HG03135 (cell line): ENCODE measurements around the gene LONP2.

ENCODE experiments used
- ATAC-seq: cut with Tn5 transposase; IDR thresholded peaks from one replicate; pipeline ENCODE4 v1.9.1; 2021; ENCODE audit warnings: mild to moderate bottlenecking, moderate library complexity; ENCODE audit not compliant: unreplicated experiment

LONP2 gene, protein sequence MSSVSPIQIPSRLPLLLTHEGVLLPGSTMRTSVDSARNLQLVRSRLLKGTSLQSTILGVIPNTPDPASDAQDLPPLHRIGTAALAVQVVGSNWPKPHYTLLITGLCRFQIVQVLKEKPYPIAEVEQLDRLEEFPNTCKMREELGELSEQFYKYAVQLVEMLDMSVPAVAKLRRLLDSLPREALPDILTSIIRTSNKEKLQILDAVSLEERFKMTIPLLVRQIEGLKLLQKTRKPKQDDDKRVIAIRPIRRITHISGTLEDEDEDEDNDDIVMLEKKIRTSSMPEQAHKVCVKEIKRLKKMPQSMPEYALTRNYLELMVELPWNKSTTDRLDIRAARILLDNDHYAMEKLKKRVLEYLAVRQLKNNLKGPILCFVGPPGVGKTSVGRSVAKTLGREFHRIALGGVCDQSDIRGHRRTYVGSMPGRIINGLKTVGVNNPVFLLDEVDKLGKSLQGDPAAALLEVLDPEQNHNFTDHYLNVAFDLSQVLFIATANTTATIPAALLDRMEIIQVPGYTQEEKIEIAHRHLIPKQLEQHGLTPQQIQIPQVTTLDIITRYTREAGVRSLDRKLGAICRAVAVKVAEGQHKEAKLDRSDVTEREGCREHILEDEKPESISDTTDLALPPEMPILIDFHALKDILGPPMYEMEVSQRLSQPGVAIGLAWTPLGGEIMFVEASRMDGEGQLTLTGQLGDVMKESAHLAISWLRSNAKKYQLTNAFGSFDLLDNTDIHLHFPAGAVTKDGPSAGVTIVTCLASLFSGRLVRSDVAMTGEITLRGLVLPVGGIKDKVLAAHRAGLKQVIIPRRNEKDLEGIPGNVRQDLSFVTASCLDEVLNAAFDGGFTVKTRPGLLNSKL

DNA sequence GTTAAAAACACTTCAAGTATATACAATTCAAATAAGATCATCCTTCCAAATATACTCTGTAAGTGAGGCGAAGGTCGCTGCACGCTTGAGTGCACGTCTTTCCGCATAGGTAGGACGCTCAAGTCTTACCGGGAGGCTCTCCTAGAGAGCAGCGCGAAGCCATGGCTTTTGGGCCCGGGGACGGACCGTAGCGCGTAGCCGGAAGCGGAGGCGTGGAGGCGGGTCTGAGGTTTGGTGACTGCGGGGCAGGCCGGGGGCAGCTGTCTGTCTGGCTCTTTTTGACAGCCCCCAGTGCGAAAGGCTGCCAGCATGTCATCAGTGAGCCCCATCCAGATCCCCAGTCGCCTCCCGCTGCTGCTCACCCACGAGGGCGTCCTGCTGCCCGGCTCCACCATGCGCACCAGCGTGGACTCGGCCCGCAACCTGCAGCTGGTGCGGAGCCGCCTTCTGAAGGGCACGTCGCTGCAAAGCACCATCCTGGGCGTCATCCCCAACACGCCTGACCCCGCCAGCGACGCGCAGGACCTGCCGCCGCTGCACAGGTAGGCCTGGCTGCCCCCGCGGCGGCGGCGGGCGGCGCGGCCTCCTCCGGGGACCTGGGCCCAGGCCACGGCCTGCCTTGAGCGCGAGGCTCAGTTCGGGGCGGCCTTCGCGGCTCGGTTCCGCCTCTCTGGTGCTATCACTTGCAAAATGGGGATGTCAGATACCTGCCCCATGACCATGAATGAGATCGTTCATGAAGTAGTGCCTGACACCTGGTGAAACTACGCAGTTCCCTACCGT, at the start of gene LONP2:
Gene LONP2, plus strand, starts transcription at position 221 of the 783 bp plus-strand sequence. Its CDS starts 89 bp downstream, at position 310.
- ATAC-seq = peak; percentile 95

DNA sequence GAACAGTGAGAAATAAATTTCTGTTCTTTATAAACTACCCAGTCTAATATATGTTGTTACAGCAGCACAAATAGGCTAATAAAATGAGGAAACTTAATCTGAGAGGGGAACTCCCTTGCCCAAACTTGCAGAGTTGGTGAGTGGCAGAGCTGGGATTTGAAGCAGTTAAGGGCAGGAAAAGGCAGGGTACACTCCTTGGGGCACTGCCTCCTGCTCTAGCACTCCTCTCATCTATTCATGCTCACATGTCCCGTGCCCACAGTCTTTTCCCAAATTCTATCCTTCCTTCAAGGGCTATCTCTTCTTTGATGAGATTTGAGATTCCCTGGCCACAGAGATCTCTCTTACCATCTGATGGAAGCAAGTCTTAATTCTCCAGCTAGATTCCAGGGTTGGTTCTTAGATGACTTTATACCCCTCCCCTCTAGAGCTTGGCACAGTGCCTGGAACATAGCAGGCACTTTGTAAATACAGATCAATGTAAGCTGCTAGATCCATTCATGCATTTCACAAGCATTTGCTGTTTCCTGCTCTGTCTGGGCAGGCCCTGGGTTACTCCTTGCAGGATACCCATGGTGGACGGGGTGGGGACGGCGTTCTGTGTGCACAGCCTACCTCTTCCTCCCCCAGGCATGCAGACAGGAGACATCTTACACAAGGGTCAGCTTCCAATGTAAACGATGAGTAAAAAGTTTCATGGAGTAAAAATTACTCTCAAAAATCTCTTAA, 49.1 kb upstream of the LONP2 start:
- ATAC-seq = no peak

DNA sequence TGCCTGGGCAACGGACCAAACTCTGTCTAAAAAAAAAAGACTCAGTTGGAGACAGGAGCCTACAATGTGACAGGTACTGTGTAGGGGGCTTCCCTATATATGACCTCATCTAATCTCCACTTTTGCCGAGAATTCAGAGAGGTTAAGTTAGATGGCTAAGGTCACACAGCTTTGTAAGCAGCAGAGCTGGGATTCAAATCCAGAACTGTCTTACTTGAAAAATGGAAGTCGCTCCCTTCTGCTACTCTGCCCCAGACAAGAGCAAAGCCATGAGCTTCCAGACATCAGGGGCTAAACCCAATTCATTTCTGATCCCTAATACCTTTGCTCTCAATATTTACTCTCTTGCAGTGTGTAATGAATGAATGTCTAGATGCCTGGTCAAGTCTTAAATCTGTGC, 46.8 kb upstream of the LONP2 start:
- no peak for ATAC-seq

DNA sequence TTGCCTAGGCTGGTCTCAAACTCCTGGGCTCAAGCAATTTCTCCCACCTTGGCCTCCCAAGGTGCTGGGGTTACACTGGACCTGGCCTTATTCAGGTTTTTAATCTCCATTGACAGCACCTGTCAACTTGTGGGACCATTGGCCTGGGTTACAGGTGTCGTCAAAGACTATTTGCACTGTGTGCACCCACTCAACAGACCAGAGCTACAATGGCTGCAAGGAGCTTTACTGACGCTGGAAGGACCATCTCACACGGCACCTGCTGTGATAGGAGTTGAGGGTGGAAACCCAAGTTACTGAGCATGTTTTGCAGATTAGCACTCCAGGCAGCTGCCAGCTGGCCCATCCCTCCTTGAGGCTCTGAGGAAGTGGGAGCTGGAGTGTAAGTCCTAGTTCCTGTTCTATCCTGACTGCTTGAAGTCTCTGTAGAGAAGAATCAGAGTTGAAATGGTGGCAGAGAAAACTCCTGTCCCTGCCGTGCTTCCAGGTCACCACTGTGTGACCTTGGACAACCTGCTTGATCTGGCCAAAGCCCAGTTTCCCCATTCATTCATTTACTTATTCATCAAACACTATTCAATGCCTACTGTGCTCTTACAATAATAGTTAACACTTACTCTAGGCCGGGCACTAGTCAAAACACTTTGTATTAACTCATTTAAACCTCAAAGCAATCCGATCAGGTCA, 42.4 kb upstream of the LONP2 start:
- no peak for ATAC-seq

DNA sequence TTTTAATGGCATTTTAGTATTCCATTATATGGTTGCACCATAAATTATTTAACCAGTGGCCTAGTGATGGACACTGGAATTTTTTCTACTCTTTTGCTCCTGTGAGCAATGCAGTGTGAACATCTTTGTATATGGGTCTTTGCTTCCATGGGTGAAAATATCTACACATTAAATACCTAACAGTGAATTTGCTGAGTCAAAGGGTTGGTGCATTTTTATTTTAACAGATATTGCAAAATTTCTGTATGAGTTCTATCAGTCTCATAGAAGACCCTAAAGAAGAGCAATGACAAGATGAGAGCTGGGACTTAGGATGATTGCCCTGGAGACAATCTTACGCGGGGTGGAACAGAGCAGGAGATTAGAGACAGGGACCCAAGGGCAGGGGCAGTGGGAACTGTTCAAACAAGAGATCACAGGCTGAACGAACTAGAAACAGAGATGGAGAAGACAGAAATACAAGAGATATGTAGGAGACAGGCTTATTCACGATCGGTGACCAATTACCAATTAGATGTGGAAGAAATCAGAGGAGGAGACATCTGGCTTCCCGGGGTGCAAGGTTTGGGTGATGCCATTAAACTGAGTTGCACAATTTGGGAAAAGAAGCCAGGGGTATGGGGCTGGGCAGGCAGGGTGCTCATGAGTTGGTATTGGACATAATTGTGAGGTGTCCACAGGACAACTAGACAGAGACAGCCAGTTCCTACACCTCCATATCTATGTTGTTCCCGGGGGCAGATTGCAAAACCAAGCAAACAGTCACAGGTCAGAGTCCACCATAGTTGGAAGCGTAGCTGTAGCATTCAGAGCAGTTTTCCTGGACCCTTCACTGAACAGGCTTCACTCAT, 39.9 kb upstream of the LONP2 start:
- no peak for ATAC-seq

DNA sequence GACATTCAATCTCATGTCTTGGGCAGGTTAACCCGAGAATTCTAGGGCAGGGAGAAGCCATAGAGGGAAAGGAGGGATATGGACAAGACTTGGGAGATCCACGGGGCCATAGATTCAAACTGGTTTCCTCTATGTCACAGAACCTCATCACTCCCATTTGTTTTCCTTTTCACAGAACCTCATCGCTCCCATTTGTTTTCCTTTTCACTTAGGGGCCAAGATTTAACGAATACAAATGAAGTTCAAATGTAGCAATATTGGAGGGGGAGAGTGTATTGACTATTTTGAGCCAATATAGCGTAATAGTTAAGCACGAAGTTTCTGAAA, 39.3 kb upstream of the LONP2 start:
- ATAC-seq = no peak

DNA sequence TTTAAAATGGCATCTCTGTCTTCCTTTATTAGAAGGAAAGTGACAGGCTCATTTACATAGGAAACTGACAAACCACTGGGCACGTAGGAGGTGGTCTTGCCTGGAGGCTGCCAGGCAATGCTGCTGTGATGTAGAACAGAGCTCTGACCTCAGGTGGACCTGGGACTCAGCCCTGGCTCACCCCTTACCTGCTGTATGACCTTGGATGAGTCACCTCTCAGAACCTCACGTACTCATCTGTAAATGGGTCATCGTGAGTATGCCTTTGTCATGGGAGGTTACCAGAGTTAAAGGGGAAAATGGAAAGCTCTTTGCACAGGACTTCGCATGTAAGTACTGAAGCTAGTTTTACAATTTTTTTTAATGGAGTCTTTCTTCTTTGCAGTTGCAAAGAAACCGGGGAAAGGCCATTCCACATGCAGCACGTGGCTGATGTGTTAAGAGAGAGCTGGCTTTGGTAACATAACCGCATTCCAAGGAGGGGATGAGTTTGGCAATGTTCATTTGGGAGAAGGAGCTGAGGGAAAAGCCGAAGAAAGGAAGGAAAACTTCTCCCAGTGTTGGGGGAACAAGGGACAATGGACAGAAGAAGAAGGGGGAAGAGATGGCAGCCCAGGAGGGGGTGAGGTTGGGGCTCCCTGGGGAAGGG, 37.4 kb upstream of the LONP2 start:
- no peak for ATAC-seq

DNA sequence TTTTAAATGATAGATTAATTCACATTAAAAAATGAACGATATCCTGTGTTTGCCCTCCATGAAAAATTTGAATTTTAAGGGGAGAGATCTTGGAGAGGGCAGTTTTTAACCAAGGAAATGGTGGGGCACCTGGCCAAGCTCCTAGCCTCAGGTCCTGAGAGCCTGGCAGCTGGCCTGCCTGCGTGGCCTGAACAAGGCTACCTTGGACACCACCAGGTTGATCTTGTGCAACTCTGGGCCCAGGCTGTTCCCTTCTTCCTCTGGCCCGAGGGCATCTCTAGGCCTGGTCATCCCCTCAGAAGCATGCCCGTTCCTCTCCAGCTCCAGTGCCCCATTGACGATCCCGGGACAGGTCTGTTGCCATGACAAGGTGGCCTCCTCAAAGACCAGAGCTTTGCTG, 33.4 kb upstream of the LONP2 start:
- ATAC-seq = no peak

DNA sequence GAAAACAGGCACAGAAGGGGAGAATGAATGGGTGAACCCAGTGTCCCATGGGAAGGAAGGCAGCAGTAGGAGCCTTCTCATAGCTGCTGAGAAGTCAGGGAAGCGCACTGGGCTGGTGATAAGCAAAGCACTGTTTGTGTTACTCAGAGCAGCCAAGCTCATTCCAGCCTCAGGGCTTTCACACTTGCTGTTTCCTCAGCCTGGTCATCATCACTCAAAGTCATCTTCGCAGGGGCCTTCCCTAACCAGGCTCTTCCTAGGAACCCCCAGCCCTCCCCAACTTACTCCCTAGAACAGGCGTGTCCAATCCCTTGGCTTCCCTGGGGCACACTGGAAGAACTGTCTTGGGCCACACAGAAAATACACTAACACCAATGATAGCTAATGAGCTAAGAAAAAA, 32.1 kb upstream of the LONP2 start:
- ATAC-seq = no peak

DNA sequence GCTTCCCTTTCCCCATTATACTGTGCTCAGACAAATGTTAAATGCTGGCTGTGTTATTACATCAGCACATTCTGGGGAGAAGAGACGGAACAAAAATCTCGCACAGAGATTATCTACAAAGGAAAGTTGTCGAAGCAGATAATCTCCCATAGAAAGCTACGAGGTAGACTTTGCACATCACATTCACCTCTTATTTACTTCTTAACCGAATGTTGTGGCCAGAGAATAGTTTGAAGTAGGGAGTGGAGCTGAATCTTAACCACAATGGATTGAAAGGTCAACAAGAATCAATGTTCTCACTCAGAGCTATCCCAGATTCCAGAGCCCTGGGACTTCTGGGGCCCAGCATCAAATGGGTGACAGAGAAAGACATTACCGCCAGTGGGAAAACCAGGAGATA, 28.4 kb upstream of the LONP2 start:
- no peak for ATAC-seq

DNA sequence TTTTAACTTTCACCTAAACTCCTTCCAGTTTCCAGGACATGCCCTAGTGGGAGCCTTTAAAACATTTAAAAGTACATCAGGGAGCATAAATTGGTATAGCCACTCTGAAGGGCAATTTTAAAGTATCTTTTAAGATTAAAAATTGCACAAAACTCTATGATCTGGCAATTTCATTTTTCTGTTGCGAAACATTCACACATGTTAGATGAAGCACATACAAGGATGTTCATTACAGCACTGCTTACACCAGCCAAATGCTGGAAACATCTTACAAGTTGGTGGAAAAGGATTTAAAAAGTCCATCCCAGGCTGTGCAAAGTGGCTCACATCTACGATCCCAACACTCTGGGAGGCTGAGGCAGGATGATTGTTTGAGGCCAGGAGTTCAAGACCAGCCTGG, 26.4 kb upstream of the LONP2 start:
- no peak for ATAC-seq

DNA sequence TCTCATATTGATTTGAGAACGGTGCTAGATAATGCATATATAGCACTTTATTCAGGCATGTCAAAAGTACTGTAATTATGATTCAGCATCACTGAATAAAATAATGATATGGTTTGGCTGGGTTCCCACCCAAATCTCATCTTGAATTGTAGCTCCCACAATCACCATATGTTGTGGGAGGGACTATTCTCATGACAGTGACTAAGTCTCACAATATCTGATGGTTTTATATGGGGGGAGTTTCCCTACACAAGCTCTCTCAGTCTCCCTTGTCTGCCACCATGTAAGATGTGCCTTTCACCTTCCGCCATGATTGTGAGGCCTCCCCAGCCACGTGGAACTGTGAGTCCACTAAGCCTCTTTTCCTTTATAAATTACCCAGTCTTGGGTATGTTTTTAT, 25.6 kb upstream of the LONP2 start:
- ATAC-seq = no peak

DNA sequence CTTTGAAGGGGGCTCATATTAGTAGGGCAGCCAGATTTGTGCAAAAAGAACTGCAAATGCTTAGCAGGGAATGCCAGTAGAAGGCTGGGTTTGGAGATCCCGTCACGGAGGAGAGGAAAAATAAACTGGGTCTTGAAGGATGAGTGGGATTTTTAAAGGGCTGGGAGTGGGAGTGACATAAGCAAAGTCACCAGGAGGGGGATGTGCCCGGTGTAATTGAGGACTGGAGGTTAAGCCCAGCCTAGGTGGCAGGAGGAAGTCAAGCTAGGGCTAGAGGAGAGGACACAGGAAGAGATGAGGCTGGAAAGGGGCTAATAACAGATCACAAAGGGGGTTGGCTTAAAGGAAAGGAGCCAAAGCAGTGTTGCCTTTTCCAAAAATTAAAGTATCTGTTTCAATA, 23.2 kb upstream of the LONP2 start:
- ATAC-seq = no peak

DNA sequence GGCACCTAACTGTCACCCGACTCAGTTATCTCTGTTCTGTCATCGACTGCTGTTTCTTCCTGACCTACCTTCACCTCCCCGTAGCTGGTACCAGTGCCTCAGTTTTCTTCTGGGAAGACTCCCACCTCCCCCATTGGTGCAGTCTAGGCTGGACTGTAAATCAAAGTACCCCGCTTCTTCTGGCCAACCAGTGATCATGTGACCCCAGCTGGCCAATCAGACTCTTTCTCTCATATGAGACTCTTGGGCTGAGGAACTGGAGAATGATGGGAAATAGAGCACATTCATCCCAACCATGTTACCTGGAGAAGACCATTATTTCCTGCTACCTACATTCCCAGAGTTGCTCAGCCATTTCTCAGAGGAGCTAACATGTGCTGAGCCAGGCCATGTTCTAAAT, 20.6 kb upstream of the LONP2 start:
- ATAC-seq = no peak

DNA sequence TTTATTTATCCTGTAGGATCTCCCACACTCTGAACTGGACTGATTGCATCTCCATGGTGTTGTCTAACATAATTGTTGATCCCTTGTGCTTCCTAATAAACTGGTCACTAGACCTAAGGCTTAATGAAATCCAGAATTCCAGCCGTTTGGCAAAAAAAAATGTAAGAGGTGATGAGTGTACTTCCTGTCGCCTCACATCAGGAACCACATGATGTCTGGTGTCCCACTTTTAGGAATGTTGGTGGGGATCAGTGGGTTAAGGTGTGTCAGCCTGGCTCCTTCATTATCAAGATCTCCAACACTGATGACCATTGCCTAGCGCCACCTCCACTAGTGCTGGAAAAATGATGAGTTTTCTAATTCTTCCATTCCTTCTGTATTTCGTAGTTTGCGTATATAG, 18.6 kb upstream of the LONP2 start:
- ATAC-seq = no peak

DNA sequence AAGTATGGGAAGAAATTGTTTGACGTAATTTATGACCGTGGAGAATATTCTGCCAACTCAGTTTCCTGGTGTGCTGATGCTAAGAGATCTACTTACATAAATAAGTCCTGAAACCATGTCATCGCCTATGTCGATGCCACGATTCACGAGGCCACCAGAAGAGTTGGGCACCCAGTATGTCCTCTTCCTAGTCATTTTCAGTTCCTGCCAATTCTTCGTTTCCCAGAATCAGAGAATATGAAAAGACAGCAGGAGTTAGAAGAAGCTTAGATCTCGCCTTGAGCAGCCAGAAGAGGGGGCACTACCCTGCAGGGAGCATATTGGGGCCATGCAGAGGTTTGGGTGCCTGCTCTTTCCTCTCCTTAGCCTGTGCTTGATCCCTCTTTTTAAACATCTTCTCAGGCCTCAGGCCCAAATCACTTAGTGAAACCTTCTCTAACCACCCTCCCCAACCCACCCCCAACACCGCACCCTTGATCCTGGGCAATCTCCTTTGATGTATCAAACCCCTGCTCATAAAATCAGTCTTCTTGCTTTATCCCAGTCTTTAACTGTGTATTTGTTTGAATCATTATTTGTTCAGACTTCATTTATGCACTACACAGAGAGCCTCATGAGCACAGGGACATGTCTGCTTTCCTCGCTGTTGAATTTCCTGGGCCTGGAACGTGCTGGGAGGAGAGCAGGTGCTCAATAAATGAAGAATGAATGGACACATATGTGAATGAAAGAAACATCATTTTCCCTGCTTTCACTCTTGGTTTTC, 12.2 kb upstream of the LONP2 start:
- peak; percentile 66 for ATAC-seq

DNA sequence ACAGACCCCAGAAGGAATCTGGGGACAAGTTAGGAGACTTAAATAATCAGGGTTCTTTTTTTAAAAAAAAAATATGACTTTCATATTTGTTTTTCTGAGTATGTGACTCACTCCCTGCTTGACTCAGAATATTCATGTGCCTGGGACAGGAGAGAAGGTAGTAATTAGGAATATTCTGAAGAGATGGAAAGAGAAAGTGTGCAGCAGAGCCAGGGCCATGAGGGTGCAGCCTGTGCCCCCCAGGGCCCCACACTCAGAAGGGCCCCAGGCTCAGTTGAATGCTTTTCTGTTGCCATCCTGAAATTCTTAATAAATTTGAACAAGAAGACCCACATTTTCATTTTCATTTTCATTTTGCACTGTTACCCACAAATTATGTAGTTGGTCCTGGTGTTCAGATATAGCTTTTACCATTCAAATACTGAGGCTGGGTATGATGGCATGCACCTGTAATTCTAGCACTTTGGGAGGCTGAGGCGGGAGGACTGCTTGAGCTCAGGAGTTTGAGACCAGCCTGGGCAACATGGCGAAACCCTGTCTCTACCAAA, 11.5 kb upstream of the LONP2 start:
- no peak for ATAC-seq

DNA sequence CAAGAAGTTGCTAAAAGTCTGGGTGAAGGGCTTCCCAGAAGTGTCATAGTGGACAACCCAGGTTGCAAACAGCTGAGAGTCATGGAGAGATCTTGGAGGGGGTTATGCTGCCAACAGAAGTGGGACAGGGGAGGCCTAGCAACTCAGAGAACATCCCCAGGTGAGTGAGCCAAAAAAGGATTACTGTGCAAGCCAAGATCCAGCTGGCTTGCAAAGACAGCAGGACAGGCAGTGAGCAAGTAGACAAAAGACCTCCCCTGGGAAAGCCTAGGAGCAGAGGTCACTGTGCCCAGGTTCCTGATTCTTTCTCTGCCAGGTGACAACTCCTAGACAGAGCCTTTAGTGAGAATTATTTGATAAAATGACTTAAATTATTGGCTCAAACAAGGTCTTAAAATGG, 9.5 kb upstream of the LONP2 start:
- ATAC-seq = no peak
